Peyer's patch (tissue), 4 donors: ENCODE results near the gene TGFB1I1.

ENCODE experiments used
- CTCF ChIP-seq, 6 experiments: fragments of 450-650 bp in 4 of 6; fragments of 200-600 bp in 2 of 6; sonication (generic) in 1 of 6; IDR thresholded peaks; one replicate each; pipeline ENCODE4 v1.5.1; 2017 to 2019; ENCODE audit warnings: antibody characterized with exemption in 6 of 6, mild to moderate bottlenecking in 3 of 6, moderate library complexity in 1 of 6
- POLR2A ChIP-seq, 2 donors: fragments of 450-650 bp; IDR thresholded peaks; one replicate each; pipeline ENCODE4 v1.5.1; 2017; ENCODE audit warnings: antibody characterized with exemption in 2 of 2, mild to moderate bottlenecking in 2 of 2, moderate library complexity in 2 of 2

GRCh38 chr16:31488468-31489297 is 16.7 kb downstream of the TGFB1I1 start:
- TF ChIP-seq POLR2A (IDR thresholded peaks at IDR 0.05) (no peak), CTCF (IDR thresholded peaks at IDR 0.05) (no peak)
